ENCODE measurements around the gene GMFB.

Gene GMFB

DNA sequence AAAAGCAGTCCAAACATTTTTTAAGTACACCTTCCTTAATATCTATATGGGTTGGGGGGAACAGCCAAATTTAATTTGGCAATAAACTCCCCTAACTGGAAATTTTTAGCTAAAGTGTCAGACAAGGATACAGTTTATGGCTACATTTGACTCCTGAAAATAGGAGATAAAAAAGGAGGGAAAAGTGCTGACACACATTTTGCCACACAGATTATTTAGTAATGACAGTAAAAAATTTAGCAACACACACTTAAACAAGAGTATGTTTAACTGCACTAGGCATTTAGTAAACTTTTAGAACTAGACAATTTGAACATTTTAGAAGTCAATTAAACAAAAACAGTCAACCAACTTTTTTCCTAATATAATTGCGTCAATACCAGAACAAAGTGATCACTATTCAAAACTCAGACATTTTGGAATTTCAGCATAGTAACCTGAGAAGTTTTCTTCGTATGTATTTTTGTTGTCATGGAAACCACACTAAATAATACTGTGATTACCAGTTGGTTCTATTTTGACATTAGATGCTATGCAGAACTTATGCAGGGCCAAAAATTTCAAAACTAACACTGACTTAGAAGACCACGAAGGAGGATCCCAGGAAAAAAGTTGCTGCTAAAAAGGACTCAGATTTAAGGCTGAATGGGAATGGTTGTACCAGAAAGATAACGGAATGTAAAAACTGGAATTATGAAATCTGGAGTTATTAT is 13.4 kb downstream of the GMFB start:
- TF ChIP-seq CSDC2 (CRISPR knock-in tag; IDR thresholded peaks at IDR 0.05) (no peak), CSRNP3 (CRISPR knock-in tag; IDR thresholded peaks at IDR 0.05) (no peak), ESRRG (CRISPR knock-in tag; IDR thresholded peaks at IDR 0.05) (no peak), BACH2 (CRISPR knock-in tag; IDR thresholded peaks at IDR 0.05; ENCODE audit: borderline replicate concordance) (no peak), PPARA (CRISPR knock-in tag; IDR thresholded peaks at IDR 0.05; ENCODE audit: borderline replicate concordance) (no peak), ZFP3 (CRISPR knock-in tag; IDR thresholded peaks at IDR 0.05) (no peak), ZFP30 (CRISPR knock-in tag; IDR thresholded peaks at IDR 0.05) (no peak), SNAI2 (CRISPR knock-in tag; IDR thresholded peaks at IDR 0.05) (no peak), CREB5 (CRISPR knock-in tag; IDR thresholded peaks at IDR 0.05; ENCODE audit: low read depth) (no peak), TCF4 (CRISPR knock-in tag; IDR thresholded peaks at IDR 0.05; ENCODE audit: borderline replicate concordance) (no peak), ZNF565 (CRISPR knock-in tag; conservative IDR thresholded peaks at IDR 0.05; ENCODE audit: low read depth) (no peak), ARNTL (CRISPR knock-in tag; IDR thresholded peaks at IDR 0.05; ENCODE audit: borderline replicate concordance, low read depth) (no peak)
- TF ChIP-seq, protein P1, sequence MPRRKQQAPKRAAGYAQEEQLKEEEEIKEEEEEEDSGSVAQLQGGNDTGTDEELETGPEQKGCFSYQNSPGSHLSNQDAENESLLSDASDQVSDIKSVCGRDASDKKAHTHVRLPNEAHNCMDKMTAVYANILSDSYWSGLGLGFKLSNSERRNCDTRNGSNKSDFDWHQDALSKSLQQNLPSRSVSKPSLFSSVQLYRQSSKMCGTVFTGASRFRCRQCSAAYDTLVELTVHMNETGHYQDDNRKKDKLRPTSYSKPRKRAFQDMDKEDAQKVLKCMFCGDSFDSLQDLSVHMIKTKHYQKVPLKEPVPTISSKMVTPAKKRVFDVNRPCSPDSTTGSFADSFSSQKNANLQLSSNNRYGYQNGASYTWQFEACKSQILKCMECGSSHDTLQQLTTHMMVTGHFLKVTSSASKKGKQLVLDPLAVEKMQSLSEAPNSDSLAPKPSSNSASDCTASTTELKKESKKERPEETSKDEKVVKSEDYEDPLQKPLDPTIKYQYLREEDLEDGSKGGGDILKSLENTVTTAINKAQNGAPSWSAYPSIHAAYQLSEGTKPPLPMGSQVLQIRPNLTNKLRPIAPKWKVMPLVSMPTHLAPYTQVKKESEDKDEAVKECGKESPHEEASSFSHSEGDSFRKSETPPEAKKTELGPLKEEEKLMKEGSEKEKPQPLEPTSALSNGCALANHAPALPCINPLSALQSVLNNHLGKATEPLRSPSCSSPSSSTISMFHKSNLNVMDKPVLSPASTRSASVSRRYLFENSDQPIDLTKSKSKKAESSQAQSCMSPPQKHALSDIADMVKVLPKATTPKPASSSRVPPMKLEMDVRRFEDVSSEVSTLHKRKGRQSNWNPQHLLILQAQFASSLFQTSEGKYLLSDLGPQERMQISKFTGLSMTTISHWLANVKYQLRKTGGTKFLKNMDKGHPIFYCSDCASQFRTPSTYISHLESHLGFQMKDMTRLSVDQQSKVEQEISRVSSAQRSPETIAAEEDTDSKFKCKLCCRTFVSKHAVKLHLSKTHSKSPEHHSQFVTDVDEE (CRISPR knock-in tag; IDR thresholded peaks at IDR 0.05), result no peak
- peak; percentile 20; the same call in 1 of the 3 replicates for ATAC-seq

DNA sequence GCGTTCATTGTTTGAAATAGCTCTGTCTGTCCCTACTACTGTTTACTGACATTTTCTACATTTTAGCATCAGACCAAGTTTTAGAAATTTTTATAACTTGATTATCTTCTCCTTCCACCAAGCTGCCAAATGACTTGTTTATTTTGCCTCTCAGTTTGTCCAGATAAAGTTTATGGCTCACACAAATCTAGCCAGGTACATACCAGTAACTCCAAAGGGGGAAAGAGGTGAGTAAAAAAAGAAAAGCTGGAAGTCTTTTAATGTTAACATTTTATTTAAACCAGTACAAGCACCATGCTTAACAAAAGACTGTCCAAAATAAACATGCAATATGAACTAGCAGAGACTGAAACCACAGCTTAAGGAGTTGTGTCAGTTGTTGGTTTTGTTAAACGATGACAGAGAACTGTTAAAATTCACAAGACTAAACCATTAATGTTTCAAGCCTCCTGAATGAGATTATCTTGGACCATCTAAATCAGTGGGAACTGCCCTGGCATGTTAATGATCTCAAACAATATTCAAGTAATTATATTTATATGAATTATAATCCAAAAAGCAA is 14.5 kb downstream of the GMFB start:
- no peak for ATAC-seq

GRCh38 chr14:54472315-54472714 is 16.5 kb downstream of the GMFB start:
- no peak for ATAC-seq

More for the DNA sequence above, 14.5 kb downstream of the GMFB start:
- TF ChIP-seq ZNF70 (CRISPR knock-in tag; IDR thresholded peaks at IDR 0.05) (no peak), CREB5 (CRISPR knock-in tag; IDR thresholded peaks at IDR 0.05; ENCODE audit: low read depth) (no peak), ZC3H10 (CRISPR knock-in tag; IDR thresholded peaks at IDR 0.05) (no peak), ZFP3 (CRISPR knock-in tag; IDR thresholded peaks at IDR 0.05) (no peak), CSDC2 (CRISPR knock-in tag; IDR thresholded peaks at IDR 0.05) (no peak), ZNF8 (CRISPR knock-in tag; IDR thresholded peaks at IDR 0.05) (no peak), TOX (CRISPR knock-in tag; IDR thresholded peaks at IDR 0.05; ENCODE audit: borderline replicate concordance) (no peak)
- TF ChIP-seq, protein P2, sequence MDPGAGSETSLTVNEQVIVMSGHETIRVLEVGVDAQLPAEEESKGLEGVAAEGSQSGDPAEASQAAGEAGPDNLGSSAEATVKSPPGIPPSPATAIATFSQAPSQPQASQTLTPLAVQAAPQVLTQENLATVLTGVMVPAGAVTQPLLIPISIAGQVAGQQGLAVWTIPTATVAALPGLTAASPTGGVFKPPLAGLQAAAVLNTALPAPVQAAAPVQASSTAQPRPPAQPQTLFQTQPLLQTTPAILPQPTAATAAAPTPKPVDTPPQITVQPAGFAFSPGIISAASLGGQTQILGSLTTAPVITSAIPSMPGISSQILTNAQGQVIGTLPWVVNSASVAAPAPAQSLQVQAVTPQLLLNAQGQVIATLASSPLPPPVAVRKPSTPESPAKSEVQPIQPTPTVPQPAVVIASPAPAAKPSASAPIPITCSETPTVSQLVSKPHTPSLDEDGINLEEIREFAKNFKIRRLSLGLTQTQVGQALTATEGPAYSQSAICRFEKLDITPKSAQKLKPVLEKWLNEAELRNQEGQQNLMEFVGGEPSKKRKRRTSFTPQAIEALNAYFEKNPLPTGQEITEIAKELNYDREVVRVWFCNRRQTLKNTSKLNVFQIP (CRISPR knock-in tag; IDR thresholded peaks at IDR 0.05; ENCODE audit: borderline replicate concordance, low read depth), result no peak

More at GRCh38 chr14:54472315-54472714, 16.5 kb downstream of the GMFB start:
- no peak for TF ChIP-seq CSRNP3 (CRISPR knock-in tag; IDR thresholded peaks at IDR 0.05)
- no peak for TF ChIP-seq TCF4 (CRISPR knock-in tag; IDR thresholded peaks at IDR 0.05; ENCODE audit: borderline replicate concordance)
- no peak for TF ChIP-seq ARNTL (CRISPR knock-in tag; IDR thresholded peaks at IDR 0.05; ENCODE audit: borderline replicate concordance, low read depth)
- no peak for TF ChIP-seq CREB5 (CRISPR knock-in tag; IDR thresholded peaks at IDR 0.05; ENCODE audit: low read depth)
- no peak for TF ChIP-seq RARB (CRISPR knock-in tag; IDR thresholded peaks at IDR 0.05)
- TF ChIP-seq ZFP30 (CRISPR knock-in tag; IDR thresholded peaks at IDR 0.05), result no peak
- TF ChIP-seq BACH2 (CRISPR knock-in tag; IDR thresholded peaks at IDR 0.05; ENCODE audit: borderline replicate concordance), result no peak
- no peak for TF ChIP-seq ESRRG (CRISPR knock-in tag; IDR thresholded peaks at IDR 0.05)
- no peak for TF ChIP-seq ZFP3 (CRISPR knock-in tag; IDR thresholded peaks at IDR 0.05)
- no peak for TF ChIP-seq SNAI2 (CRISPR knock-in tag; IDR thresholded peaks at IDR 0.05)
- no peak for TF ChIP-seq ZNF70 (CRISPR knock-in tag; IDR thresholded peaks at IDR 0.05)
- TF ChIP-seq TOX (CRISPR knock-in tag; IDR thresholded peaks at IDR 0.05; ENCODE audit: borderline replicate concordance), result no peak
- no peak for TF ChIP-seq GLIS3 (CRISPR knock-in tag; IDR thresholded peaks at IDR 0.05)

Data from SK-N-SH treated with all-trans-retinoic acid at 6 μM for 48 hours (cell line).